Measurements from ENCODE around the gene TBX1. TPM values are rescaled to one million over a fixed set of nuclear protein-coding genes. Genes with fewer than 3 reads are reported as not detected.

Gene TBX1
- total RNA-seq, 1 donor from 2014 or later: not detected

GRCh38 chr22:19732403-19733113, 28.0 kb upstream of the TBX1 start:
- intact Hi-C loops (cut with DNase I): no loop called here
- H3K4me1 ChIP-seq: peaks cover 0 to 6% of the 10 kb centered on the region in 2 donors

GRCh38 chr22:19733755-19734154, 26.8 kb upstream of the TBX1 start:
- Histone ChIP-seq H3K4me1 (peaks cover 0 to 6% of the 10 kb centered on the region in 2 donors), H3K27ac (no peak overlapping the region), H3K9me3 (no peaks in the 10 kb centered on the region), H3K36me3 (no peaks in the 10 kb centered on the region), H3K4me3 (no peak overlapping the region), H3K27me3 (no peaks in the 10 kb centered on the region)
- no peak for DNase-seq (ENCODE audit: low spot score in 2 of 2)
- TF ChIP-seq, protein P1, sequence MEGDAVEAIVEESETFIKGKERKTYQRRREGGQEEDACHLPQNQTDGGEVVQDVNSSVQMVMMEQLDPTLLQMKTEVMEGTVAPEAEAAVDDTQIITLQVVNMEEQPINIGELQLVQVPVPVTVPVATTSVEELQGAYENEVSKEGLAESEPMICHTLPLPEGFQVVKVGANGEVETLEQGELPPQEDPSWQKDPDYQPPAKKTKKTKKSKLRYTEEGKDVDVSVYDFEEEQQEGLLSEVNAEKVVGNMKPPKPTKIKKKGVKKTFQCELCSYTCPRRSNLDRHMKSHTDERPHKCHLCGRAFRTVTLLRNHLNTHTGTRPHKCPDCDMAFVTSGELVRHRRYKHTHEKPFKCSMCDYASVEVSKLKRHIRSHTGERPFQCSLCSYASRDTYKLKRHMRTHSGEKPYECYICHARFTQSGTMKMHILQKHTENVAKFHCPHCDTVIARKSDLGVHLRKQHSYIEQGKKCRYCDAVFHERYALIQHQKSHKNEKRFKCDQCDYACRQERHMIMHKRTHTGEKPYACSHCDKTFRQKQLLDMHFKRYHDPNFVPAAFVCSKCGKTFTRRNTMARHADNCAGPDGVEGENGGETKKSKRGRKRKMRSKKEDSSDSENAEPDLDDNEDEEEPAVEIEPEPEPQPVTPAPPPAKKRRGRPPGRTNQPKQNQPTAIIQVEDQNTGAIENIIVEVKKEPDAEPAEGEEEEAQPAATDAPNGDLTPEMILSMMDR (IDR thresholded peaks at IDR 0.05): no peak
- intact Hi-C loops (cut with DNase I): no loop called here

More at GRCh38 chr22:19732403-19733113, 28.0 kb upstream of the TBX1 start:
- TF ChIP-seq, protein P1 (IDR thresholded peaks at IDR 0.05): no peak
- Histone ChIP-seq H3K27ac (no peak overlapping the region), H3K9me3 (no peaks in the 10 kb centered on the region), H3K36me3 (no peaks in the 10 kb centered on the region), H3K27me3 (no peaks in the 10 kb centered on the region), H3K4me3 (no peak overlapping the region)
- DNase-seq (ENCODE audit: low spot score in 2 of 2): no peak

DNA sequence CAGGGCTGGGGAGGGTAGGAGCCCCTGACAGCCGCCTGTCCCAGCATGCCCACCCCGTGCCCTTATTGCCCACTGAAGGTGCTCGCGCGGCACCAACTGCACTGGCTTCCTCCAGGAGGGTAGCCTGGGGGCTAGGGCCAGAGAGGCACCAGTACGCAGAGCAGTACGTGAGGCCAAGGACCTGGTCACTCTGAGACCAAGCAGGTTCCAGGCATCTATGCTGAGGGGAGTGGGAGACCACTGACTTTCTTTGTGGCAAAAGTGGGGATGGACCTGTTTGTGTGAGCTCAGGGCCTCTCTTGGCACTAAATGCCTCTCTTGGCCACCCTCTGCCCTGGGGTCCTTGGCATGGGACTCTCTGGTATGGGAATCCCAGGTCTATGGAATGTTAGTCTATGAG, 26.4 kb upstream of the TBX1 start:
- H3K36me3 ChIP-seq: no peaks in the 10 kb centered on the region
- intact Hi-C loops (cut with DNase I): no loop called here

GRCh38 chr22:19734837-19735382, 25.7 kb upstream of the TBX1 start:
- DNase-seq (ENCODE audit: low spot score in 2 of 2): no peak
- H3K27ac ChIP-seq: no peak overlapping the region
- H3K4me1 ChIP-seq: peaks cover 0 to 6% of the 10 kb centered on the region in 2 donors
- no peaks in the 10 kb centered on the region for H3K36me3 ChIP-seq
- intact Hi-C loops (cut with DNase I): no loop called here
- H3K4me3 ChIP-seq: no peak overlapping the region
- no peaks in the 10 kb centered on the region for H3K9me3 ChIP-seq
- H3K27me3 ChIP-seq: no peaks in the 10 kb centered on the region
- TF ChIP-seq, protein P1 (IDR thresholded peaks at IDR 0.05): no peak

More for the DNA sequence above, 26.4 kb upstream of the TBX1 start:
- DNase-seq (ENCODE audit: low spot score in 2 of 2): no peak
- Histone ChIP-seq H3K27ac (no peak overlapping the region), H3K27me3 (no peaks in the 10 kb centered on the region), H3K4me3 (no peak overlapping the region), H3K4me1 (peaks cover 0 to 6% of the 10 kb centered on the region in 2 donors), H3K9me3 (no peaks in the 10 kb centered on the region)
- TF ChIP-seq, protein P1 (IDR thresholded peaks at IDR 0.05): no peak

GRCh38 chr22:19735665-19736510, 24.7 kb upstream of the TBX1 start:
- no peak overlapping the region for H3K27ac ChIP-seq
- no peaks in the 10 kb centered on the region for H3K9me3 ChIP-seq
- H3K4me1 ChIP-seq: peaks cover 0 to 1% of the 10 kb centered on the region in 2 donors
- intact Hi-C loops (cut with DNase I): no loop called here
- no peaks in the 10 kb centered on the region for H3K27me3 ChIP-seq
- TF ChIP-seq, protein P1 (IDR thresholded peaks at IDR 0.05): no peak
- no peak for DNase-seq (ENCODE audit: low spot score in 2 of 2)
- no peaks in the 10 kb centered on the region for H3K36me3 ChIP-seq
- H3K4me3 ChIP-seq: no peak overlapping the region
